ENCODE data around the gene NOP58.

DNA sequence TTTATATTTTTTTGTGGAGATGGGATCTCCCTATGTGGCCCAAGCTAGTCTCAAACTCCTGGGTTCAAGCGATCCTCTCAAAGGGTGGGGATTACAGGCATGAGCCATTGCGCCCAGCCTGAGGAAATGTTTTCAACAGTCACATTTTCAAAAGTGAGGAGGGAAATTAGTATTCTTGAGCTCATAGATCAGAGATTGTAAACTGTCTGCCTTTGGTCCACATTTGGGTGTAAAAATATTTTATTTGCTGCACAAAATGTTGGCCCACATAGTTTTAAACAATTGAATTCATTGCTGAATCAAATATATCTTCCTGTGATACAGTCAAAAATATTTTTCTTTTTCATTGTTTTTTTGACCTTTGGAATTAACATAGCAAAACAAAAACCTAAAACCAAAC, 48.6 kb downstream of the NOP58 start:
- TF ChIP-seq, protein P1, sequence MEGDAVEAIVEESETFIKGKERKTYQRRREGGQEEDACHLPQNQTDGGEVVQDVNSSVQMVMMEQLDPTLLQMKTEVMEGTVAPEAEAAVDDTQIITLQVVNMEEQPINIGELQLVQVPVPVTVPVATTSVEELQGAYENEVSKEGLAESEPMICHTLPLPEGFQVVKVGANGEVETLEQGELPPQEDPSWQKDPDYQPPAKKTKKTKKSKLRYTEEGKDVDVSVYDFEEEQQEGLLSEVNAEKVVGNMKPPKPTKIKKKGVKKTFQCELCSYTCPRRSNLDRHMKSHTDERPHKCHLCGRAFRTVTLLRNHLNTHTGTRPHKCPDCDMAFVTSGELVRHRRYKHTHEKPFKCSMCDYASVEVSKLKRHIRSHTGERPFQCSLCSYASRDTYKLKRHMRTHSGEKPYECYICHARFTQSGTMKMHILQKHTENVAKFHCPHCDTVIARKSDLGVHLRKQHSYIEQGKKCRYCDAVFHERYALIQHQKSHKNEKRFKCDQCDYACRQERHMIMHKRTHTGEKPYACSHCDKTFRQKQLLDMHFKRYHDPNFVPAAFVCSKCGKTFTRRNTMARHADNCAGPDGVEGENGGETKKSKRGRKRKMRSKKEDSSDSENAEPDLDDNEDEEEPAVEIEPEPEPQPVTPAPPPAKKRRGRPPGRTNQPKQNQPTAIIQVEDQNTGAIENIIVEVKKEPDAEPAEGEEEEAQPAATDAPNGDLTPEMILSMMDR (IDR thresholded peaks at IDR 0.05), result no peak
- no peak for TF ChIP-seq POLR2A (IDR thresholded peaks at IDR 0.05)
